GM18502 (cell line): ENCODE results near the gene DNPEP.

ENCODE experiments used
- ATAC-seq: cut with Tn5 transposase; IDR thresholded peaks from one replicate; pipeline ENCODE4 v1.9.1; 2021; ENCODE audit warnings: mild to moderate bottlenecking; ENCODE audit not compliant: unreplicated experiment, poor library complexity

Gene DNPEP

GRCh38 chr2:219387306-219388120 lies at the start of gene DNPEP:
Gene DNPEP, minus strand, starts transcription at chr2:219387912. Its CDS starts 118 bp downstream, at chr2:219387794.
- peak; percentile 66 for ATAC-seq

GRCh38 chr2:219437141-219437540 lies 49.4 kb upstream of the DNPEP start:
- ATAC-seq = no peak

GRCh38 chr2:219436491-219436890 lies 48.8 kb upstream of the DNPEP start:
- ATAC-seq = no peak

- ATAC-seq = no peak
Observed at GRCh38 chr2:219435701-219436100, 48.0 kb upstream of the DNPEP start.

GRCh38 chr2:219434718-219435525 lies 47.2 kb upstream of the DNPEP start, which contains the start of gene SPEG:
Gene SPEG, plus strand, starts transcription at chr2:219434843. Its CDS starts 135 bp downstream, at chr2:219434978.
- ATAC-seq = no peak

- ATAC-seq = no peak
Observed at GRCh38 chr2:219434468-219434717, 46.7 kb upstream of the DNPEP start.

GRCh38 chr2:219433666-219434467 lies 46.2 kb upstream of the DNPEP start:
- ATAC-seq = no peak

GRCh38 chr2:219430633-219431615 lies 43.2 kb upstream of the DNPEP start:
- no peak for ATAC-seq

- ATAC-seq = no peak
Observed at GRCh38 chr2:219429958-219430606, 42.4 kb upstream of the DNPEP start.

GRCh38 chr2:219428469-219428868 lies 40.8 kb upstream of the DNPEP start:
- ATAC-seq = no peak

- ATAC-seq = no peak
Observed at GRCh38 chr2:219426534-219427136, 38.9 kb upstream of the DNPEP start.

GRCh38 chr2:219426068-219426443 lies 38.3 kb upstream of the DNPEP start:
- ATAC-seq = no peak

GRCh38 chr2:219425238-219426067 lies 37.7 kb upstream of the DNPEP start:
- ATAC-seq = no peak

GRCh38 chr2:219423652-219424377 lies 36.1 kb upstream of the DNPEP start:
- ATAC-seq = no peak

- no peak for ATAC-seq
Observed at GRCh38 chr2:219422952-219423534, 35.3 kb upstream of the DNPEP start.

GRCh38 chr2:219421323-219421722 lies 33.6 kb upstream of the DNPEP start:
- ATAC-seq = no peak

- ATAC-seq = no peak
Observed at GRCh38 chr2:219420687-219421086, 33.0 kb upstream of the DNPEP start.
